ENCODE data around the gene CTBP2.

Gene CTBP2

GRCh38 chr10:125009661-125010161, 150.7 kb downstream of the CTBP2 start:
- no peak for DNase-seq (ENCODE audit: low spot score)

DNA sequence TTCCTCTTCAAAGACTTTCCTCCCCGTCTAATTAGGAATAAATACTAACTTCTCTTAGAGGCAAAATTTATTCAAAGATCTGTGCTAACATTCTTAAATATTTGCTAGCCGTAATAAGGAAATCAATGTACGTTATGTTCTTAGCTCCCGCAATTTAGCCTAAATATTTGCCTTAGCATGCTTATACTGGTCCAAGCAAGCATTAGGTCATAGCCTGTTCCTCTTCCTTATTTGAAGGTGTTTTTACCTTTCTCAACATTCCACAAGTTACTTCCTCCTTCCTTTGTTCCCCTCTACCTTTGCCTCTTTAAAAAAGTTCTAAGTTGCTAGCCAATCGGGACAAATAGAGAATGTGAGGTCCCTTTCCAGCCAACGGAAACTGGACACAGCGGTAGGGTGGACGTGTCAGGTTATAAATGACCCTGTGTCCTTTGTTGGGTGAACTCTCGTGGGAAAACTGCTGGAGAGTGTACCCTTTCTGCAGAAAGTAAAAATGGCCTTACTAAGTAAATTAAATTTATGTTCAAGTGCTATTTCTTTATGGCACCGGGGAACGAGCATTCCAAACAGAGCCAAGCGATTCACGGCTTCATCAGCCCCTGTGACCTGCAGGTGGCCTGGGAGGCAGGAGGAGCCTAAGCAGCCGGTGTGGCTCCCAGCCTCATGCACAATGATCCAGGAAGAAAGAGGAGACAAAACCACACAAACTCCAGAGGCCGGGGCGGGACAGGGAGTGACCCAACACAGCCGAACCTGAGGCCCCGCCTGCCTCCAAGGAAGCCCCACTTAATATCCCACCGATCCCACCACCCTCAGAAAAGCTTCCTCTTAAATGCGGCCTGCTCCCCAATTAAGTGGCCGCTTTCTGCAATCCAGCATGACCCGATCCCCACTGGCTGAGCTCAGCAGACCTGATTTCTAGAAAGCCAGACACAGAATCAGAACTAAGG, 151.4 kb downstream of the CTBP2 start:
- DNase-seq (ENCODE audit: low spot score): no peak

DNA sequence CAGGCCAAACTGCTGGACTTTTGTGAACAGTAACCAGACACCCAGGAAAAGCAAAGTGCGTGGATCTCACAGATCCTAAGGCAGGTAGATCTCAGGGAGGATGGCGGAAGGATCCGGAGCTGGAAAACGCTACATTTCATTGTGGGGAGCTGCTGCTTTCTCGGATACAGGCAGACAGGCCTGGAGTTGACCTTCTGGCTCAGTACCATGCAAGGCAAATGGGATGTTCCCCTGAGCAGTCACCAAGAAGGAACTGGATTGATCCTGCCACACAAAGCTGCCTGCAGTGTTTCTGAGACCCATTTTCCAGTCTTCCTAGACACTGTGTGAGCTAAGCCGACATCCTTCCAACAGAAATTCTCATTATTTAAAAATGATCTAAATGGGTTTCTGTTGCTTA, 152.9 kb downstream of the CTBP2 start:
- DNase-seq (ENCODE audit: low spot score): no peak

DNA sequence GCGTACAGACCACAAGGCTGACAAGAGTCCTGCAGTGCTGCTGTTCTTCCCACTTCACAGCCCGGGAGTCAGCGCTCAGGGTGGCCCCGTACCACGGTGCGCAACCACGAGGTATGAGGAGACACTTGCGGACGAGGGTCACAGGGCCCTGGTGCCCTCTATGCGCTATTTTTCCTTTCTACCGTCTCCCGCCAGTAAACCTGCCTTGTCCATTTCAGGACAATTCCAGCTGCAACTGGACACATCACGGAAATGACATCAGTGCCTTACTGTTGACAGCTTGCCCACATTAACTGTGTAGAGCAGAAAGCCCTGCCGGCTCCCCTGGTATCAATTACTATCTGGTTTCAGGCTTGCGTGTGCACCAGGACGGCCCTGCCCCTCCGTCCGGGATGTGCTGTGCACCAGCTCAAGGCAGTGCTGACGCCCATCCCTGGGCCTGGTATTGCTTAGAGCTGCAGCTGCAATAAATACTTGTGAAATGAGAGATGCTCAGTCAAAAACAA, 153.4 kb downstream of the CTBP2 start:
- DNase-seq (ENCODE audit: low spot score): no peak

DNA sequence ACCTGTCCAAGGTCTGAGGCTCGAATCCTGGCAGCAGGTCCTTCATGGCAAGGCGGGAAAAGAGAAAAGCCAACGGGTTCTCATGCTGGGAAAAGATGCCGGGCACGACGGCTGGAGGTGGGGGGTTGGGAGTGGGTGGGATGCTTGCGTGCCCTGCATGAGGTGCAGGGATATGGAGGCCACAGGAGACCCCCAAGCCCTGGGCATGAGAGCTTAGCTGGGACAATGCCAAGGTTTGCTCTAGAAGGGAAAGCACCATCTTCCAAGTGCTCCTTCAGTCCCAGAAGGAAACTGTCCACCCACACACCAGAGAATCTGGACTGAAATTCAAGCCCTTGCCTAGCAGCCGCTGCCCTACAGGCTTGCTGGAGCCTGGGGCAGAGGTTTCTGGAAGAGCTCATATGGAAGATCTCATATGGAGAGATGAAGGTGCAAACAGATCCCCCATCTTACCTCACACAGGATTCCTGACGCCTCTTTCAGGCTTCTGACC, 154.1 kb downstream of the CTBP2 start:
- no peak for DNase-seq (ENCODE audit: low spot score)

- DNase-seq (ENCODE audit: low spot score): no peak
These were observed 154.8 kb downstream of the CTBP2 start for GRCh38 chr10:125005312-125006187.

GRCh38 chr10:125004571-125005311, 155.6 kb downstream of the CTBP2 start:
- no peak for DNase-seq (ENCODE audit: low spot score)

DNA sequence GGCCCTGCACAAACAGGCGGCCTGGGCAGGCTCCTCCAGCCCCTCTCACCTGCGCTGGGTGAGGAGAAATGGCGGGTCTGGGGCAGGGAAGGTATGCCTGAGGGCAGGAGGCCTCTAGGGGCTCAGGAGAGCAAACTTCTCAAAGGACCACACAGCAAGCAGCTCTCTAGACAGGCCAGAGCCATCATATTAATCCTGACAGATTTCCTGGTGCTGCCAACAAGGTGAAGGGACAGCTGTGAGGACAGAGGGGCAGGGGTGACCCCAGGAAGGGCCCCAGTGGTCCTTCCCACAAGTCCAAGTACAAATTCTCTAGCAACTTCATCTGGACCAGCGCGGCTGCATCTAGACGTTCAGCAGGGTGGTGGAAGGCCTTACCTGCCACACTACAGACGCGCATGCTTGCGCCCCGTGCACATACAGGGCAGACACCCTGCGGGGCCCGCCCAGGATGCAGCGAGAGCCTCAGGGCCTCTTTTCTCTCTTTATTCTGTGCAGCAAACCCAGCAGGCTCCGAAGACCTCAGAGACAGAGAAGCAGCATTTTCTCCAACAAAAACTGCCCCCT, 156.4 kb downstream of the CTBP2 start:
- DNase-seq (ENCODE audit: low spot score): no peak

DNA sequence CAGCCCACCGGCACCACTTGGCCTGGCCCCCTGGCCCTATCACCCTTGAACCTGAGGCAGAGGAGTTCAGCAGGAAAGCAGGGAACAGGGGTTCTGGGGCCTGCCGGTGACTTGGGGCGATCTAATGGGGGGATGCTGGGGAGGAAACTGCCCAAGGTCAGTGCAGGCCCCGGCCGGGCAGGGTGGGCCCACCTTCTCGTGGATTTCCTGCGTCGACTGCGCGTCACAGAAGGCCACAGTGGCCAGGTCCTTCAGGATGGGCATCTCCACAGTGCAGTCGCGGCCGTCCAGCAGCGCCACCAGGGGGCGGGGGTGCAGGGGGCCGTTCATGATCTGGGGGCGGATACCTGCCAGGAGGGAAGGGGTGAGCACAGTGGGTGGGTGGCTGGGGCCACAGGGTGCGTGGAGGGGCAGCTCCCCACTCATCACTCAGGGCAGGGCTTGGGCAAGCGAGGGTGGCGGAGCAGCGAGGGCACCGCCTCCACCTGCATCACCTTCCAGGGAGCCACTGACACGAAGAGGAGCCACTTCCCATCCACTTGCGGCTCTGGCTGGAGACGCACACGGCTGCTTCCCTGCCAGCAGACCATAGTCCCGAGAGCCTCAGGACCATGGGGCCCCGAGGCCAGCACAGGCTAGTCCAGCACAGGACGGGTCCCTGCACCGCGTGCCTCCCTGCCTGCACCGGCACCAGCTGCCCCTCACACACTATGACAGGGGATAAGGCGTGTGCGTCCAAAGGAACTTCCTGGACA, 157.0 kb downstream of the CTBP2 start:
- no peak for DNase-seq (ENCODE audit: low spot score)

- no peak for DNase-seq (ENCODE audit: low spot score)
These were observed 157.8 kb downstream of the CTBP2 start for GRCh38 chr10:125002423-125003145.

DNA sequence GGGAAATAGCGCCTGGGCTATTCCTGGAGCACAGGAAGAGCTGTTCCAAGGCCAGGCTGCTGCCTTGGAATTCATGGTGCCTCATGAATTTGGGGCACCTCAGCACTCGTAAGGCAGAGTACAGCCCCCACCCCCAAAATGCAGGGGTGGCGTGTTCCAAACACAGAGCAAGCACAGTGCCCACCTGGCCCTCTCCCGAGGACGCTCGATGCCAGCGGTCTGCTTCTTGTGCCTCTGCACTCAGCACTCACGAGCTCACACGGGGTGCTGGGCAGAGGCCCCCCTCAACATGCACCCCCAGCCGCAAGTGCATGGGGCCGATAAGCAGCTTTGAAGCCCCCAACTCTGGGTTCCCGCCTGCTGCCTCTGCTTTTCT, 158.3 kb downstream of the CTBP2 start:
- no peak for DNase-seq (ENCODE audit: low spot score)

- DNase-seq (ENCODE audit: low spot score): no peak
These were observed 158.9 kb downstream of the CTBP2 start for GRCh38 chr10:125001313-125002046.

GRCh38 chr10:125000366-125001312, 159.7 kb downstream of the CTBP2 start:
- no peak for DNase-seq (ENCODE audit: low spot score)

- no peak for DNase-seq (ENCODE audit: low spot score)
These were observed 160.7 kb downstream of the CTBP2 start for GRCh38 chr10:124999433-125000365.

- DNase-seq (ENCODE audit: low spot score): no peak
These were observed 161.6 kb downstream of the CTBP2 start for GRCh38 chr10:124998624-124999291.
